HepG2 (cell line): Measurements from ENCODE around the gene UBE2O. TPM values are rescaled to one million over a fixed set of nuclear protein-coding genes. Genes with fewer than 3 reads are reported as not detected.

Source experiments
- ATAC-seq: fragments of 200-7000 bp; cut with Tn5 transposase; 3 replicates; pipeline ENCODE4 v1.9.1; 2020; ENCODE audit warnings: mild to moderate bottlenecking, moderate library complexity
- BruUV-seq: library from RNA; stranded (reverse); fragments of 400-500 nt; replicated peaks from 2 replicates; lab custom pipeline; 2021; lab: Mats Ljungman, UMichigan
- CTCF ChIA-PET: fragments of 300-600 bp; formaldehyde crosslinking; extraction: SDS; loops from one replicate; lab custom pipeline; 2021; ENCODE audit warnings: low total read pairs, inconsistent platforms, low intra/inter-chr PET ratio; lab: Yijun Ruan, JAX
- POLR2A ChIA-PET: fragments of 350-600 bp; sonication (Branson Sonifier 250); formaldehyde crosslinking; loops from one replicate; lab custom pipeline; 2020; ENCODE audit warnings: antibody characterized with exemption, inconsistent platforms; lab: Yijun Ruan, JAX
- DNase-seq: peaks from one replicate; pipeline ENCODE4 v3.0.0-alpha.2; 2015; ENCODE audit warnings: low spot score
- FAIRE-seq: peaks from 3 replicates; lab custom pipeline; 2011; peaks lifted over from hg19 to GRCh38; lab: Jason Lieb, UNC
- H2AFZ ChIP-seq: one replicate; pipeline ENCODE4 v1.6.1; 2011; ENCODE audit warnings: low read length, inconsistent platforms
- H3K27ac ChIP-seq: fragments of 300-600 bp; 3 replicates; pipeline ENCODE4 v1.8.0; 2011; ENCODE audit warnings: mixed run types, mild to moderate bottlenecking, mixed read lengths, low read length, inconsistent platforms; ENCODE audit not compliant: insufficient read depth; ENCODE audit errors: extremely low read length
- H3K27me3 ChIP-seq, 2 experiments: fragments of 200-600 bp in 1 of 2; 2 replicates in 1 of 2; 3 replicates in 1 of 2; pipeline versions ENCODE4 v1.6.0 to v1.8.0; 2011; ENCODE audit warnings: low read length in 2 of 2, mild to moderate bottlenecking in 2 of 2, moderate library complexity in 2 of 2, inconsistent platforms in 1 of 2; ENCODE audit not compliant: insufficient read depth in 2 of 2, control insufficient read depth in 1 of 2
- H3K36me3 ChIP-seq, 2 experiments: fragments of 200-600 bp in 1 of 2; replicated peaks in 1 of 2; 2 replicates in 1 of 2; 3 replicates in 1 of 2; pipeline versions ENCODE4 v1.5.1 to v1.8.0; 2011; ENCODE audit warnings: low read length in 2 of 2, inconsistent platforms in 1 of 2; ENCODE audit not compliant: insufficient read depth in 2 of 2, control insufficient read depth in 1 of 2
- H3K4me1 ChIP-seq: 2 replicates; pipeline ENCODE4 v1.5.1; 2012; ENCODE audit warnings: low read length, inconsistent platforms; ENCODE audit not compliant: insufficient read depth
- H3K4me2 ChIP-seq: 2 replicates; pipeline ENCODE4 v1.6.0; 2011; ENCODE audit warnings: low read depth, low read length, inconsistent platforms
- H3K4me3 ChIP-seq, 3 experiments: fragments of 200-600 bp in 1 of 3; sonication (generic), shearing (Covaris generic) in 1 of 3; replicated peaks in 1 of 3; 2 replicates each; pipeline ENCODE4 v1.5.1; 2011 to 2016; ENCODE audit warnings: low read length in 3 of 3, inconsistent platforms in 2 of 3, low read depth in 2 of 3, mild to moderate bottlenecking in 2 of 3, control low read depth in 1 of 3, mixed read lengths in 1 of 3; ENCODE audit not compliant: insufficient read depth in 1 of 3
- H3K79me2 ChIP-seq: one replicate; pipeline ENCODE4 v1.6.1; 2011; ENCODE audit warnings: low read length, inconsistent platforms; ENCODE audit not compliant: insufficient read depth
- H3K9ac ChIP-seq: 2 replicates; pipeline ENCODE4 v1.6.0; 2011; ENCODE audit warnings: mild to moderate bottlenecking, low read depth, low read length, inconsistent platforms; ENCODE audit not compliant: insufficient read depth
- H3K9me3 ChIP-seq: 2 replicates; pipeline ENCODE4 v1.5.1; 2012; ENCODE audit warnings: mild to moderate bottlenecking, low read length
- H4K20me1 ChIP-seq: 2 replicates; pipeline ENCODE4 v1.6.0; 2011; ENCODE audit warnings: inconsistent platforms, mild to moderate bottlenecking, low read length, moderate library complexity; ENCODE audit not compliant: insufficient read depth
- ATF1 ChIP-seq: IDR thresholded peaks from 2 replicates; pipeline ENCODE4 v1.6.1; 2016; ENCODE audit warnings: mild to moderate bottlenecking, control low read depth
- GATA4 ChIP-seq: sonication (generic); IDR thresholded peaks from 2 replicates; pipeline ENCODE4 v1.6.1; 2016; ENCODE audit warnings: antibody characterized with exemption, low read depth, borderline replicate concordance
- GFI1 ChIP-seq: sonication (generic); formaldehyde crosslinking; IDR thresholded peaks from 2 replicates; pipeline ENCODE4 v1.5.0; 2020; ENCODE audit warnings: missing genetic modification reagents, mild to moderate bottlenecking, borderline replicate concordance
- KAT2B ChIP-seq: fragments of 150-350 bp; IDR thresholded peaks from 2 replicates; pipeline ENCODE4 v1.6.1; 2014; ENCODE audit warnings: low read depth, low read length, borderline replicate concordance
- SIN3A ChIP-seq: IDR thresholded peaks from 2 replicates; pipeline ENCODE4 v1.6.1; 2011; ENCODE audit warnings: low read depth, mild to moderate bottlenecking, control low read depth, low read length, borderline replicate concordance
- YEATS2 ChIP-seq: sonication (generic); formaldehyde crosslinking; IDR thresholded peaks from 2 replicates; pipeline ENCODE4 v1.4.0; 2020; ENCODE audit warnings: missing genetic modification reagents, borderline replicate concordance
- ZNF17 ChIP-seq: sonication (generic); formaldehyde crosslinking; IDR thresholded peaks from 2 replicates; pipeline ENCODE4 v1.5.0; 2020; ENCODE audit warnings: mild to moderate bottlenecking, missing genetic modification reagents
- ZNF225 ChIP-seq: sonication (generic); formaldehyde crosslinking; IDR thresholded peaks from 2 replicates; pipeline ENCODE4 v1.4.0; 2020; ENCODE audit warnings: mild to moderate bottlenecking, missing genetic modification reagents
- ZNF589 ChIP-seq: sonication (generic); formaldehyde crosslinking; conservative IDR thresholded peaks from 2 replicates; pipeline ENCODE4 v1.8.0; 2022; ENCODE audit warnings: mild to moderate bottlenecking, moderate library complexity, missing genetic modification reagents
- WGBS: methylation state at CpG from one replicate; pipeline ENCODE4 v1.1.6; 2017; ENCODE audit warnings: low lambda C conversion rate; 5-methylcytosine and 5-hydroxymethylcytosine counted together
- in situ Hi-C: cut with HindIII; loops from 2 replicates; pipeline ENCODE4 v1.10.0; 2017; ENCODE audit warnings: low pct_unique_long_range_greater_than_20kb; ENCODE audit not compliant: extremely low pct_ligation_motif_present
- intact Hi-C: fragments of 100-400 bp; cut with micrococcal nuclease; formaldehyde crosslinking; loops from one replicate; pipeline ENCODE4 v1.10.0; 2022; ENCODE audit not compliant: unreplicated experiment
- polyA plus RNA-seq, 8 experiments: library from polyadenylated mRNA; depleted of rRNA in 3 of 8; stranded (reverse) in 7 of 8; unstranded in 1 of 8; fragments of >200 nt; fragmentation: Illumina TruSeq in 4 of 8; extraction: Trizol in 4 of 8; gene quantifications; 2 replicates each; pipeline versions ENCODE4 v1.2.1 to v1.2.3, GENCODE V29; 2011 to 2016; ENCODE audit warnings: low read depth in 4 of 8, missing spikeins in 1 of 8, mixed read lengths in 1 of 8; ENCODE audit not compliant: insufficient read depth in 1 of 8
- total RNA-seq, 5 experiments: library from RNA; depleted of rRNA; stranded (reverse); fragments of >200 nt; fragmentation: Illumina TruSeq; extraction: Trizol; gene quantifications; 2 replicates each; pipeline ENCODE4 v1.2.3, GENCODE V29; 2016; ENCODE audit warnings: low read depth in 1 of 5
- TF ChIP-seq, protein P1 (sequence below): sonication (generic); formaldehyde crosslinking; IDR thresholded peaks from 2 replicates; pipeline ENCODE4 v1.4.0; 2020; ENCODE audit warnings: missing genetic modification reagents

The UBE2O gene
- total and polyA plus RNA-seq, 2 of the 13 experiments (the other 11 are each of a cell fraction or from before 2014, with no cell fraction given): 21.5 to 23.5 TPM

- in situ Hi-C loops: no loop called here
- CTCF ChIA-PET: no interaction called here
These were observed 3.8 kb downstream of the UBE2O start for GRCh38 chr17:76449126-76449525.

More at GRCh38 chr17:76449126-76449525, 3.8 kb downstream of the UBE2O start:
- intact Hi-C loops: no loop called here
- Histone ChIP-seq H3K4me2 (no peak overlapping the region), H3K36me3 (peaks cover 0 to 9% of the 10 kb centered on the region in 2 experiments; a peak in 3 of 5 replicates), H4K20me1 (peaks cover 68% of the 10 kb centered on the region), H3K9ac (no peak overlapping the region), H3K9me3 (no peaks in the 10 kb centered on the region), H3K4me3 (no peak overlapping the region), H3K79me2 (peaks cover 84% of the 10 kb centered on the region), H2AFZ (no peak overlapping the region), H3K27me3 (no peaks in the 10 kb centered on the region), H3K27ac (no peak overlapping the region), H3K4me1 (peaks cover 76% of the 10 kb centered on the region)
- POLR2A ChIA-PET: interaction anchor here (1.2 kb wide), 1 partner anchor 59 kb away, joined by 3 read pairs; no protein-coding TSS in a partner anchor
- no TSS peak for BruUV-seq
- FAIRE-seq (no peak), DNase-seq (no peak), ATAC-seq (no peak)
- TF ChIP-seq, protein P1, sequence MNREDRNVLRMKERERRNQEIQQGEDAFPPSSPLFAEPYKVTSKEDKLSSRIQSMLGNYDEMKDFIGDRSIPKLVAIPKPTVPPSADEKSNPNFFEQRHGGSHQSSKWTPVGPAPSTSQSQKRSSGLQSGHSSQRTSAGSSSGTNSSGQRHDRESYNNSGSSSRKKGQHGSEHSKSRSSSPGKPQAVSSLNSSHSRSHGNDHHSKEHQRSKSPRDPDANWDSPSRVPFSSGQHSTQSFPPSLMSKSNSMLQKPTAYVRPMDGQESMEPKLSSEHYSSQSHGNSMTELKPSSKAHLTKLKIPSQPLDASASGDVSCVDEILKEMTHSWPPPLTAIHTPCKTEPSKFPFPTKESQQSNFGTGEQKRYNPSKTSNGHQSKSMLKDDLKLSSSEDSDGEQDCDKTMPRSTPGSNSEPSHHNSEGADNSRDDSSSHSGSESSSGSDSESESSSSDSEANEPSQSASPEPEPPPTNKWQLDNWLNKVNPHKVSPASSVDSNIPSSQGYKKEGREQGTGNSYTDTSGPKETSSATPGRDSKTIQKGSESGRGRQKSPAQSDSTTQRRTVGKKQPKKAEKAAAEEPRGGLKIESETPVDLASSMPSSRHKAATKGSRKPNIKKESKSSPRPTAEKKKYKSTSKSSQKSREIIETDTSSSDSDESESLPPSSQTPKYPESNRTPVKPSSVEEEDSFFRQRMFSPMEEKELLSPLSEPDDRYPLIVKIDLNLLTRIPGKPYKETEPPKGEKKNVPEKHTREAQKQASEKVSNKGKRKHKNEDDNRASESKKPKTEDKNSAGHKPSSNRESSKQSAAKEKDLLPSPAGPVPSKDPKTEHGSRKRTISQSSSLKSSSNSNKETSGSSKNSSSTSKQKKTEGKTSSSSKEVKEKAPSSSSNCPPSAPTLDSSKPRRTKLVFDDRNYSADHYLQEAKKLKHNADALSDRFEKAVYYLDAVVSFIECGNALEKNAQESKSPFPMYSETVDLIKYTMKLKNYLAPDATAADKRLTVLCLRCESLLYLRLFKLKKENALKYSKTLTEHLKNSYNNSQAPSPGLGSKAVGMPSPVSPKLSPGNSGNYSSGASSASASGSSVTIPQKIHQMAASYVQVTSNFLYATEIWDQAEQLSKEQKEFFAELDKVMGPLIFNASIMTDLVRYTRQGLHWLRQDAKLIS (CRISPR knock-in tag): no peak
- TF ChIP-seq GATA4 (no peak), YEATS2 (CRISPR knock-in tag) (no peak), ZNF17 (CRISPR knock-in tag) (no peak), SIN3A (no peak), ATF1 (CRISPR knock-in tag) (no peak), GFI1 (CRISPR knock-in tag) (no peak), KAT2B (no peak), ZNF225 (CRISPR knock-in tag) (no peak), ZNF589 (no peak)
- 97% methylated on average over 6 of the region's 6 CpGs for WGBS
